Hematopoietic multipotent progenitor cell (in vitro differentiated cells): ENCODE results near the gene RIPPLY3. TPM values are rescaled to one million over a fixed set of nuclear protein-coding genes. Genes with fewer than 3 reads are reported as not detected.

ENCODE experiments used
- DNase-seq, 3 donors: peaks; one replicate each; pipeline ENCODE4 v3.0.0-alpha.2; 2011 to 2015; ENCODE audit warnings: low read depth in 2 of 3, low spot score in 2 of 3
- total RNA-seq: library from RNA; depleted of rRNA; stranded (reverse); fragments of >200 nt; gene quantifications from one replicate; pipeline ENCODE4 v1.2.3, GENCODE V29; 2012

Gene RIPPLY3
- under 0.01 TPM for total RNA-seq

DNA sequence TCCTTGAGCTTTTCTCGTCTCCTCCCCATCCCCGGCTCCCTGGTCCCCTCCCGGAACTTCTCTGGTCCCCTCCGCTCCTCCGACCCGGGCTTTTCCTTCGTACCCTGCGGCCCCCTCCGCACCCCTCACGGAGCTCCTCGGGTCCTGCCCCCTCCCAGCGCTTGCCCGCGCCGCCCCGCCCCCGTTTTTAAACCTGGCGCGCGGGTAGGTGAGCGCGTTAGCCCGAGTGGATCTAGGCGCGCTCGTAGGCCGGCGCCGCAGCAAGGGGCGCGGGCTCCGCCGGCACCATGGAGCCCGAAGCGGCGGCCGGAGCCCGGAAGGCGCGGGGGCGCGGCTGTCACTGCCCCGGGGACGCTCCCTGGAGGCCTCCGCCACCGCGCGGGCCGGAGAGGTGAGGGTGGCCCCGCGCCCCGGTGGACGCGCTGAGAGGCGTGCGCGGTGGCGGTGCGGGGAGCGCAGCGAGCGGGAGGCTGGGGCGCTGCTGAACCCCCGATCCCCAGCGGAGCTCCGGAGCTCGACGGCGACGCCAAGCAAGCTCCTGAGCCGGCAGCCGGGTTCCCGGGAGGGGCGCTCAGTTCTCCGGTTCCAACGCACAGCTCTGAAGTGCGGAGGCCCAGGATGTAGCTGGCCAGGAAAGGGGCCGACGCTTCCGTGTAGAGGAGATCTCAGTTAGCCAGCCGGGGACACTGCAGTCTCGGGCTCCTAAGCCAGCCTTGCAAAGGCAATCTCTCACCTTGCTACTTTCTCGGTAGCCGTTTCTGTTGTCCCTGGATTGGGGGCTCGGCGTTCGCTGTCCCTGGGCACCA, at the start of gene RIPPLY3:
RIPPLY3 (plus strand) TSS at position 217 of the 806 bp plus-strand sequence; CDS start at position 288, 71 bp downstream.
- DNase-seq = peak in 2 of 3 donors; percentile 23 to 25

GRCh38 chr21:36959020-36959835, 47.3 kb upstream of the RIPPLY3 start:
- no peak for DNase-seq

DNA sequence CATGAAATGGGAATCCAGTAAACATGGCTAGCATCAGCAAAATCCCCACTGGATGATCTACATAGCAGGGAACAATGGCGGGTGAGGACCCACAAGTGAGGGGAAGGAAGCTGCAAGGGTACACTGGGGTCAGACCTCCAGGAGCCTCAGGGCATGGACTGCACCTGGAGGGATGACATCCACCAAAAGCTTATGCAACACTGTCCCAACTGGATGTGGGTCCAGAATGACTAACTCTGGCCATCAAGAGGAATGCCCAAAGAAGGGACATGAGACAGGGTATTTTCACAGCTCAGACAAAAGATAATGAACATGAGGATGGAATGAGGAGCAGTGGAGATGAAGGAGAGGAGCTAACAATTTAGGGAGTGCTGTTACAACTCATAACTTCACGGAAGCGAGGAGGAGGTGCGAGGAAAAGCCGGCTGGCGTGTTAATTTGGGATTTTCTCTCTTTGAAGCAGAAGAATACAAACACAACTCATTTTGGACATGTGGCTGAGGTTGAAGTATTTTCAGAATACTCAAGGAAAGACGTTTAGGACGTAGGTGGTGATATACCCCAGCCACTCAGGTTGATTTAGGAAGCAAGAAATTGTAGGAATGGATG, 45.7 kb upstream of the RIPPLY3 start:
- DNase-seq = no peak

DNA sequence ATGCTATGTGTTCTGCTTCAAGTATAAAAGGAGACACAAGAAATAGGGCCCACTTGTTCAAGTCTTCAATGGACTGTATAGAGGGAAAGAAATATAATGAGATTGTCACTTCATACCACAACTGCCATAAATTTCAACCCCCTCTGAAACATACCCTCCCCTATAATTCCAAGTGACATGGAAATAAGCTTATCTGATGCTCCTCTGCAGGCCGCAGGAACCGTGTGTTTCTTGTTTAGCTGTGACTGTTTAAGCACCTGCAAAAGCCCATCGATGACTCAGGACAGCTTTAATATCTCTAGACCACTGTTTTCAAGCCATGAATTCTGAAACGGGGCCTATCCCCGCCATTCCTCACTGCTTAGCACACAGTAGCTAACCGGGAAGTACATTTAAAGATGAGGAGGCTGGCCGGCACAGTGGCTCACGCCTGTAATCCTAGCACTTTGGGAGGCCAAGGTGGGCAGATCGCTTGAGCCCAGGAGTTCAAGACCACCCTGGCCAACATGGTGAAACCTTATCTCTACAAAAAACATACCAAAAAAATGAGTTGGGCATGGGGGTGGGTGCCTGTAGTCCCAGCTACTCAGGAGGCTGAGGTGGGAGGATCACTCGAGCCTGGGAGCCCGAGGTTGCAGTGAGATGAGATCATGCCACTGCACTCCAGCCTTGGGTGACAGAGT, 44.3 kb upstream of the RIPPLY3 start:
- peak in 1 of 3 donors; percentile 25 for DNase-seq

GRCh38 chr21:36964398-36964797, 42.1 kb upstream of the RIPPLY3 start:
- no peak for DNase-seq

- DNase-seq = peak in 1 of 3 donors; percentile 6
Measured at GRCh38 chr21:36964827-36965719, 41.4 kb upstream of the RIPPLY3 start.

DNA sequence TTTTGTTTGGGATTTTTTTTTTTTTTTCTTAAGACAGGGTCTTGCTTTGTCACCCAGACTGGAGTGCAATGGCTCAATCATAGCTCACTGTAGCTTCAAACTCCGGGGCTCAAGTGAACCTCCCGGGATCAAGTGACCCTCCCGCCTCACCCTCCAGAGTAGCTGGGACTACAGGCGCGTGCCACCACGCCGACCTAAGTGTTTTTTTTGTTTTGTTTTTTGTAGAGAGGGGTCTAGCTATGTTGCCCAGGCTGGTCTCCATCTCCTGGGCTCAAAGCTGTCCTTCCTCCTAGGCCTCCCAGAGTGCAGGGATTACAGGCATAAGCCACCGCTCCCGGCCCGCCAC, 40.8 kb upstream of the RIPPLY3 start:
- no peak for DNase-seq

DNA sequence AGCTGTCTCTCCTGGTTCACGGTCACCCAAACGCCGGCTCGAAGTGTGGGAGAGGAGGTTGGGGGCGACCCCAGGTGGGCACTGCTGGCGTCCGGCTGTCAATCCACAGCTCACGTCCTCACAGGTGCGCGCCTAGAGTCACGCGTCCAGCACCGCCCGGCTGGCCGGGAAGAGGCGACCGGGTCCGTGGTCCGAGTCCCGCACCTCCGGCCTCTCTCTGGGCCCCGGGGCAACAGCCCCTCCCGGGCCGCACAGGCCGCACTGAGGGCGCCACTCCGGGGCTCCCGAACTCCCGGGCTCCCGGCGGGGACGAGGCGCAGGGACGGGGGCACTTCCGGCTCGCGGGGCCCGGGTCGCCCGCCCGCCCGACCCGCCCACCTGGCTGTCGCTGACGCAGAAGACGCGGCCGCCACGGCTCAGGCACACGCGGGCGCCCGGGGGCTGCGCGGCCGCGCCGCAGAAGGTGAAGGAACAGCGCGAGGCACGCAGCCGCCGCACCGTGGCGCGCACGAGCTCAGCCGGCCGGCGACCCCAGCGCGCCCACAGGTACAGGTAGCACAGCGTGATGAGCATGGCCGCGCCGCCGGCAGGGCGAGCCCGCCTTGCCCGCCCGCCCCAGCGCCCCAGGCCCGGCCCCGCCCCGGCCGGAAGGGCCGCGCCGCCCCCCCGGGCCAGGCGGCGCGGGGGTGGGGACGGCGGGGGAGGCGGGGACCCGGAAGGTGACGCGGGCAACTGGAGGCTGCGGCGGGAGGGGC, 40.3 kb upstream of the RIPPLY3 start, which contains the start of gene HLCS:
HLCS (minus strand) TSS at position 604 of the 755 bp plus-strand sequence; CDS start at position 573, 31 bp downstream.
- DNase-seq = peak; percentile 61 to 72 (median 65)

DNA sequence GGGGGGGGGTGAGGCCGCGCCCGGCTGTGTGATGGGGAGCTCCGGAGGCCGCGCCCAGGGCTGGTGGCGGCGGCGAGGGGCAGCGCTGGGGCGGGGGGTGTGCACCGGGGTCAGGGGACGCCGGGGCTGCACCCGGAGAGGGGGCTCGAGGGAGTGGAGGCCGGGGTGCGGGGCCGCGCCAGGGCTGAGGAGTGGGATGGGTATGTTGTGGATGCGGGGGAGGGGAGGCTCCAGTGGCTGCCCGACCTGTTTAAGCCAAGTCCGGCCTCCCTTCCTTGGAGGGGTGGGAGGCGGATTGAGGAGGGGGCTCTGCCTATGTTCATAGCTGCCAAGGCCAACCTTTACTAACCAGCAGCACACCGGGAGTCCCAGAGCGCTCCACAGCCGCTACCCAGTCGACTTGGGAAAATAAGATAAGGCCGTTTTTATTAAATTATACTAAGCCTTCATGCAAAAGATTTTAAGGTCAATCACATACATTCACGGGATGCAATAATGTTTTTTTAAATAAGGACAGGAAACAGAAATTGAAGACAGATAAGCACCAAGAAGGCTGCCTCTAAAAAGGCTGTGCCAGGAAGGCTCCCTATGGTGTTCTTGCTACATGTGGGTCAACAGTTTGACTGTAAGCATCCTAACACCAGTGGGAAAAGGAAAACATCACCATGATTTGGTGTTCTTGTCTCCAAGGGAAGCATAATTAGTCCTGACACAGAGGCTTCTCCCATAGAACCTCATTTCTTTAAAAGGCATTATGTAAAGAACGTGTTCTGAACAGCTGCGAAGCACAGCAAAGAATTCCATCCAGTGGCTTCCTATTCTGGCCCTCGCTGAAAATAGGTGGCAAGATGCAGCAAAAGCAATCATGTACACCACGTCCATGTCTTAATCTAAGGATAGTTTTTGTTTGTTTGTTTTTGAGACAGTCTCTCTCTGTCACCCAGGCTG, 39.4 kb upstream of the RIPPLY3 start:
- peak in 2 of 3 donors; percentile 22 to 49 for DNase-seq

GRCh38 chr21:36968414-36968813, 38.1 kb upstream of the RIPPLY3 start:
- DNase-seq = no peak

DNA sequence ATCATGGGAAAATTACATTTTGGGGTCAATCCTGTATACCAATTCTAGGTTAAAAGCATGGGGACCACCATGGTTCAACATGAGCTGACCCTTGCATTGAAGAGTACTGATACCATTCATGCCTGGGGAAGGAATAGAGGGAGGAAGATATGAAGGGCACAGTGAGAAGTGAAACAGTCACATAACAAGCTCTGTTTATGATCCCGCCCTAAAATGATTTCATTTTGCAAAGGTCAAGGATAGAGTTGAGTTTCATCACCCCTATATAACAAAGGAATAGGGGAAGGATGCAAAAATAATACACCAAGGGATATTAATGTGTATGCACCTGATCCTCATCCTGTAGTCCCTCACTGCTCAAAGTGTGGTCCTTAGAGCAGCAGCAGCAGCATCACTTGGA, 37.5 kb upstream of the RIPPLY3 start:
- no peak for DNase-seq

DNA sequence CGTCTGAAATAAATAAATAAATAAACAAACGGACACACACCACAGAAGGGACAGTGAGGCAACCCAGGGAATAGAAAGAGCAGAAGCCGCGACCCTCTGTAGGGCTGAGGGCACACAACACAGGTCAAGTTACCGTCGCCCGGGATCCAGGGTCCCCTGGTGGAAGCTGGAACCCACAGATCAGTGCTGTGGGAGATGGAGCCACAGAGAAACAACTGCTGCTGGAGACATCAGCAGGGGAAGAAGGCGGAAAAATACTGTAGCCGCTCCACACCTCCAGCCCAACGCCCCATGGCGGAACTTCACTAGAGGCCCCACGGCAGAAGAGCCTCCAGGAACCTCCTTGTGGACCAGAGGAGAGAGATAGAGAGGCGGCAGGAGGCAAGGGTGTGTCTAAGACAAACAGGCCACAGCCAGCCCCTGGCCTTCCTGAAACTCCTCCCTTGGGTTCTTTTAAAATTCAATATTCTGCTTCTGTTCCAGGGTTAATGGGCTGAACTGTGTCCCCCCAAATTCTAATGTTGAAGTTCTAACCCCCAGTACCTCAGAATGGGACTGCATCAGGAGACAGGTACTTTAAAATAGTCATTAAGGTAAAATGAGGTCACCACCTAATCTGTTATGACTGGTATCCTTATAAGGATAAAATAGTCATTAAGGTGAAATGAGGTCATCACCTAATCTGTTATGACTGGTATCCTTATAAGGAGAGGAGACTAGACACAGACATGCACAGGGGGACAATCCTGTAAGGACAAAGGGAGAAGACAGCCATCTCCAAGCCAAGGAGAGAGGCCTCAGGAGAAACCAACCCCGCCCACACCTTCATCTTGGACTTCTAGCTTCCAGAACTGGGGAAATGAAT, 32.3 kb upstream of the RIPPLY3 start:
- no peak for DNase-seq

- no peak for DNase-seq
Measured at GRCh38 chr21:36974851-36975192, 31.7 kb upstream of the RIPPLY3 start.

DNA sequence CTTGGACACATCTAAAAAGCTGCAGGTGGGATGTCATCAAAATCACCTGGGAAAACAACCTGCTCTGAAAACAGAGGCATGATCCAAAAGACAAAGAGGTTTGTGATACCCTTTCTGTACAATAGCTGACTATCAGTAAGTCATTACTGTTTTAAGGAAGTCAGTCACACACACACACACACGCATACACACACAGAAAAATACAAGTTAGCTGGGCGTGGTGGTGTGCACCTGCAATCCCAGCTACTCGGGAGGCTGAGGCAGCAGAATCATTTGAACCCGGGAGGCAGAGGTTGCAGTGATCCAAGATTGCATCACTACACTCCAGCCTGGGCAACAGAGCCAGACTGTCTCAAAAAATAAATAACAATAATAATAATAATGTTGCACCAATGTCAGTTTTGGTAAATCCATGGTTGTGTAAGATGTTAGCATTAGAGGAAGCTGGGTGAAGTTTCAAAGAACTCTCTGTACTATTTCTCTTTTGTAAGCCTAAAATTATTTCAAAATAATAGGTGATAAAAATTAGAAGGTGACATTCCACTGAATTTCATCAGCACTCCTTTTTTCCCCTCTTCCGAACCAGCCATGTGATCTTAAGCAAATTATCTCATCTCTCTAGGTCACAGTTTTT, 30.2 kb upstream of the RIPPLY3 start:
- no peak for DNase-seq

DNA sequence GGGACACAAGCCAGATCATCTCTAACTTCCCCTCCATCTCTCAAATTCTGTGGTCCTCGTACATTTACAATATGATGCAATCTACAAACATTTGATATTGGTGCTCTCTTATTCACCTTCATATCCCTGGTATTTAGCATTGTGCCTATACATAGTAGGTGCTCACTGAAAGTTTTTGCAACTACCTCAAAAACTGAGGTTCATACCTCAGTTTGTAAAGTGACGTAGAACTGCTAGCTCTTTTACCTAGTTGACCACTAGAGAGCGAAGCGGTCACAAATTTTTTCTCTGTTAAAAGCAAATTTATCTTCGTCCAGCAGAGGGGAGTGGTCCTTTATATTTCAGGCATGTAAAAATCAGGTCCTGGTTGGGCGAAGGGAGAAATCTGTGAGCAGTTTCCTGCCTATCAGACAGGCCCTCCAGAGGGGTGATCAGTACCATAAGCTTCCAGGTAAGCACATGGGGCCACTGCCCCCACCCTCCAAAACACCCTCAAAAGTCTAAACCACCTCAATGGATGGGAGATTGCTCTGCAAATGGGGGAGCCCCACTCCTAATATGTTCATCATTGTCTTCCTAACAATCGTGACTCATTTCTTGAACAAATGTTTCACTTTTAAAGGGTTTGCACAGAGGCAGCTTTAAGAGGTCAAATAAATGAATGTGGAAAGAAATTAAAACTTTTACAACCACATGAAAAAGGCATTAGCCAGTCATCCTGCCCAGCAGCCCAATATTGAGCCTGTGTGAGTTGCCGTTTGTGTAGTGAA, 29.4 kb upstream of the RIPPLY3 start:
- DNase-seq = peak in 2 of 3 donors; percentile 83 to 88
